K562 (cell line): ENCODE data around the gene TDRD9.

Experiments used
- DEAF1 ChIP-seq: fragments of 450-650 bp; formaldehyde crosslinking; IDR thresholded peaks from 2 replicates; pipeline ENCODE4 v1.4.0; 2020; ENCODE audit warnings: mild to moderate bottlenecking, moderate library complexity
- EGR1 ChIP-seq: fragments of 450-650 bp; conservative IDR thresholded peaks from 2 replicates; pipeline ENCODE4 v1.6.1; 2017; ENCODE audit warnings: mild to moderate bottlenecking
- HMGXB4 ChIP-seq: sonication (generic); formaldehyde crosslinking; IDR thresholded peaks from 2 replicates; pipeline ENCODE4 v1.8.1; 2023; ENCODE audit warnings: mild to moderate bottlenecking, missing genetic modification reagents
- POLR2AphosphoS5 ChIP-seq: IDR thresholded peaks from 2 replicates; pipeline ENCODE4 v1.6.1; 2011; ENCODE audit warnings: mild to moderate bottlenecking, low read depth, low read length, moderate library complexity; ENCODE audit not compliant: control insufficient read depth, insufficient read depth
- PTBP1 ChIP-seq: fragments of 200-400 bp; formaldehyde crosslinking; IDR thresholded peaks from 2 replicates; pipeline ENCODE4 v1.6.1; 2017; ENCODE audit warnings: low read depth, low read length
- XRCC4 ChIP-seq: IDR thresholded peaks from one replicate; pipeline ENCODE4 v1.6.1; 2011; ENCODE audit not compliant: insufficient read depth, insufficient read length; ENCODE audit errors: extremely low read depth
- ZBTB11 ChIP-seq, 3 experiments: fragments of 200-800 bp in 1 of 3; fragments of 250-450 bp in 1 of 3; fragments of 450-650 bp in 1 of 3; sonication (Bioruptor Pico) in 1 of 3; sonication (Bioruptor generic) in 1 of 3; formaldehyde crosslinking in 1 of 3; IDR thresholded peaks; 2 replicates each; pipeline versions ENCODE4 v1.6.1 to v1.8.0; 2016 to 2022; ENCODE audit warnings: mild to moderate bottlenecking in 2 of 3, missing genetic modification characterization in 2 of 3, missing compliant biosample characterization in 1 of 3, moderate library complexity in 1 of 3
- ZNF140 ChIP-seq: fragments of 250-450 bp; sonication (Bioruptor Pico); IDR thresholded peaks from 2 replicates; pipeline ENCODE4 v1.8.0; 2021; ENCODE audit warnings: moderate library complexity, mild to moderate bottlenecking, inconsistent platforms
- ZNF407 ChIP-seq: fragments of 450-650 bp; IDR thresholded peaks from 2 replicates; pipeline ENCODE4 v1.6.1; 2016; ENCODE audit warnings: low read depth
- ZNF785 ChIP-seq: fragments of 250-450 bp; sonication (Bioruptor Pico); IDR thresholded peaks from 2 replicates; pipeline ENCODE4 v1.4.0; 2020; ENCODE audit warnings: mild to moderate bottlenecking

- TF ChIP-seq POLR2AphosphoS5 (no peak), ZNF140 (CRISPR knock-in tag) (no peak), HMGXB4 (CRISPR knock-in tag) (no peak), DEAF1 (CRISPR knock-in tag) (no peak), EGR1 (no peak), ZBTB11 (CRISPR knock-in tag; IDR thresholded peaks at IDR 0.05) (no peak), ZNF407 (no peak), PTBP1 (no peak), XRCC4 (no peak), ZNF785 (no peak)
Observed at GRCh38 chr14:104069541-104069940, 141.3 kb downstream of the TDRD9 start.
